ENCODE measurements around the gene TST.

The TST gene

GRCh38 chr22:37053310-37054055 is 34.2 kb upstream of the TST start:
- DNase-seq: no peak

DNA sequence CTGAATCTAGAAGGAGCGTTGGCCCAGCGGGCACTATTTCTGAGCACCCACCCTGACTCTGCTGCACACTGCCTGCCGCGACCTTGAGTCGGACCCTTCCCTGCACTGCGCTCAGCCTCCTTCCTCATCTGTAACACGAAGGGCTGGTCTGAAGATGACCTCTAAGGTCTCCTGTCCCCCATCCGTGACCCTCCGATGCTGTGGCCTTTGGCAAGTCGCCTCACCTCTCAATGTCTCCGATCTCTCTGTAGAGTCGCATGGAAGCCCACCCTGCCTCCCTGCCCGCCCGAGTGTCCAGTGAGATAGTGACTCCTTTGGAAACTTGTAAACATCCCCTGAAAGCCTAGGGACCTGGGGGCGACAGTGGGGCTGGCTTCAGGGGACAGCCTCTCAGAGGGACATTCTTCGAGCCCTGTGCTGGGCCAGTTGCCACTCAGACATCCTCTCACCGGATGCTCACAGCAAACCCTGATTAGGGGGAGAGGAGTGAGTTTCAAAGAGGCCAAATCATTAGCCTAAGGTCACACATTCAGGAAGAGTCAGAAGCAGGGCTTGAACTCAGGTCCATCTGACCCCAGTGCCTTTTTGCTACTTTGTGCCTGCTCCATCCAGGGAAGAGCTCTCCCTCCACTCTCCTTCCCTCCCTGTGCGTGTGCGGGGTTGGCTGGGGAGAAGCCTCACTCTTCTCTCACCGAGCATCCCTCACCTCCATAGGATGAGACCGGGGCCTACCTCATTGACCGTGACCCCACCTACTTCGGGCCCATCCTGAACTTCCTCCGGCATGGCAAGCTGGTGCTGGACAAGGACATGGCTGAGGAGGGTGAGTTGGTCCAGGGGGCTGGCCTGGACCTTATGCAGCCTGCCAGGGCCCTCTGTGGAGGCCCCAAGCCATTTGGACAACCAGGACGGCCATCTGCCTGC is 33.4 kb upstream of the TST start:
- no peak for DNase-seq

DNA sequence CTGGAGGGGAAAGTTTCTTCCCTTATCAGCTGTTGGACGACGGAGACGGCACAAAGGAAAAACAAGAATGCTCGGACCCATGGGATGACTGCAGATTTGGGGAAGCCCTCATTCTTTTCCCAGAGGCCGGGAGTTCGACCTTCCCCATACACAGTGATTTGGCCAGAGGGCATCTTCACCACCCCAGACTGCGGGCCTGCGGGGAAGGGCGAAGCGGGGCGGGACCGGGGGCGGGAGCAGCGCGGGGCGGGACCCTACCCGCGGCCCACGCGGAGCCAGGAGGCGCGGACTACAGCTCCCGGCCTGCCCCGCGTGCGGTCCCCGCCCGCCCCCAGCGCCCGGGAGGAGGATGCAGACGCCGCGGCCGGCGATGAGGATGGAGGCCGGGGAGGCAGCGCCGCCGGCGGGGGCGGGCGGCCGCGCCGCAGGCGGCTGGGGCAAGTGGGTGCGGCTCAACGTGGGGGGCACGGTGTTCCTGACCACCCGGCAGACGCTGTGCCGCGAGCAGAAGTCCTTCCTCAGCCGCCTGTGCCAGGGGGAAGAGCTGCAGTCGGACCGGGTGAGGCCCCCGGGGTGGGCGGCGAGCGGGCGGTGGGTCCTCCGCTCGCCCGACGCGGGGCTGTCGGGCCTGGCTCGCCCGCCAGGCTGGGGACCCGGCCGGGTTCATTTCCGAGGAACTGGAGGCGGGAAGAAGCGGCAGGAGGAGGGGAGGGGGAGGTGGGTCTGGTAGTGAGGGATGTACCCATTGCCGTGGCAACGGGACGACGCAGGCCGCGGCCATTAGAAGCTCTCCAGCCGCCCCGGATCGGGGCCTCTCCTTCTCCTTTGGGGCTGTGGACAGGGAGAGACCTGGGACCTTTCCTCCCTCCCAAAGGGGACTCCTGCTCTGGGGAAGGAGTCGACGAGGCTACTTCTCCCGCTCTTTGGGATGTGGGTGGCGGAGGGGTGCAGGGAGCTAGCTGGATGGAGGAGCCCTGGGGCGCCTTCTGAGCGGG is 32.4 kb upstream of the TST start, which contains the start of gene KCTD17:
TSS of gene KCTD17 (plus strand) at position 352 of the 995 bp plus-strand sequence. CDS start at position 371, 19 bp downstream.
- peak; percentile 81 for DNase-seq

DNA sequence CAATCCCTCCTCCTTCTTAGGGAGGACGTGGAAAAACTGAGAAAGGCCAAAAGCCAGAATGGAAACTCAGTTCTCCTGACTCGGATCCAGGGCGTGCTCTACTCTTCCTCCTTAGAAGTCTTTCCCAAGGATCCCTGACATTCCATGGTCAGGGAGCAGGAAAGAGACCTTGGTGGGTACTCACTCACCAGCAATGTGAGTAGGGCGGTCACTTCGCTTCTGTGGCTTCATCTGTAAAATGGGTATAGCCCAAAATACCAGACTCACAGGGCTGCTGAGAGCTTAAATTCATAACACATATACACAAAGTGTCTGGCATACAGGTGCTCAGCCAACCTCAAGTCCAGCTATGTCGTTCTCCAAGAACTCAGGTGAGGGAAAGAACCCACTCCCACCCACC is 31.7 kb upstream of the TST start:
- no peak for DNase-seq

GRCh38 chr22:37049224-37049623 is 30.0 kb upstream of the TST start:
- DNase-seq: no peak

DNA sequence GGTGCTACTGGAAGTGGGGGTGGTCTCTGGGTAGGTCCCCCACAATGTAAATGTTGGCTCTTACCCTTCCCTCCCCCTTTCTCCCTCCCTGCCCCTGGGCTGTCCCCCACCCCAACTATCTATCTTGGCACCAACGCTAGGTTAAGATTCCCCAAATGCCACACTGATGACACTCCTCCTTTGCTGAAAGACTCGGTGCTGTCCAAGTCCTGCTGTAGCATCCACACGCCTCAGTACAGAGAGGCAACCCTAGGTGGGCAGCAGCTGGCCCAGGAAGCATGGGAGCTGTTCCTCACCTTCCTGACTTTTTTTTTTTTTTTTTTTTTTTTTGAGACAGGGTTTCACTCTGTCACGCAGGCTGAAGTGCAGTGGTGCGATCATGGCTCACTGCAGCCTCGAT is 28.9 kb upstream of the TST start:
- no peak for DNase-seq

DNA sequence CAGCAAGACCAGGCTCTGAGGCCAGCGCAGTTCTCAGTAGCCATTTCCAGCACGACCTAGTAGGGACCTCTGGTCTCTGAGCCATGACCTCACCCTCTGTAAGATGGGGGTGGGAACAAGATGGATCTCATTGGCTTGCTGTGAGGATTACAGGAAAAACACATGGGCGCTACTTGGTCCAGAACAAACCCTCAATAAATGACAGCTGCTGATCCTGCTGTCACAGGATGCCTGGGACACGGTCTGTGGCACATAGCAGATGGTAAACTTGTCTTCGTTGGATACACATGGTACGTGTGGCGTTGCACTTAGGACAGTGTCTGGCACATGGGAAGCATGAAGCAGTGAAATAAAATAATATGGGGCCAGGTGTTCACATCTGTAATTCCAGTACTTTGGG is 27.8 kb upstream of the TST start:
- no peak for DNase-seq

DNA sequence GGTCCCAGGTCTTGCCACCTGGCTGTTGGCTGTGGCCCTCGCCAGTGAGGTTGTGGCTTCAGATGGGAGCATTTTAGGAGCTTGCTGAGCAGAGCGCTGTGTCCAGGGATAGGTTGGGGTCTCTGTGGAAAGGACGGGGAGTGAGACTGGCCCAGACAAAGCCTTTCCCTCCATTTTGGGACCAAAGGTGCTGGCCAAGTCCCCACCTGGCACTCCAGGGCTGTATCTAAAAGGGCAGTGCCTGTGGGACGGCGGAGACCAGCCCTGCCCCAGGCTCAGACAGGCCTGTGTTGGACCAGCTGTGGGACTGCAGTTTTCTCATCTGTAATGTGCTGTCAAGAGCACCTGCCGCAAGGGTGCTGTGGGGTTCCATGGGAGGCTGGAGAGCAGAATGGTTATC is 27.3 kb upstream of the TST start:
- no peak for DNase-seq

DNA sequence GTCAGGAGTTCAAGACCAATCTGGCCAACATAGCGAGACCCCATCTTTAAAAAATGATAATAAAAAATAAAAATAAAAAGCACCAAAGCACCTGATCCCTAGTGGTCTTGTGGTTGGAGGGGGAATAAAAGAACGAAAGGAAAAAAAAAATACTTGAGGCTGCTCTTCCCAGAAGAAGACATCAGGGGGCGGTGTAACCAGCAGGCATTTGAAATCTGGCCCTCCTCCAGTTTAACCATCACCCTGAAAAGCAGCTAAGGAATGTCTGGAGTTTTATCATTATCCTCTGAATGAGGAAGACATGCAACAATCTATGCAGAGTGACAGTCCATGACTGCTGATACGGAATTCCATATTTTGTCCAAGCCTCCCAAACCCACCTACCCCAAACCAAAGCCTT is 26.7 kb upstream of the TST start:
- no peak for DNase-seq

- no peak for DNase-seq
Measured at GRCh38 chr22:37044634-37045625, 25.7 kb upstream of the TST start.

GRCh38 chr22:37043828-37044538 is 24.7 kb upstream of the TST start:
- peak; percentile 35 for DNase-seq

GRCh38 chr22:37043209-37043827 is 24.1 kb upstream of the TST start:
- DNase-seq: no peak

GRCh38 chr22:37039466-37039865 is 20.2 kb upstream of the TST start:
- no peak for DNase-seq

DNA sequence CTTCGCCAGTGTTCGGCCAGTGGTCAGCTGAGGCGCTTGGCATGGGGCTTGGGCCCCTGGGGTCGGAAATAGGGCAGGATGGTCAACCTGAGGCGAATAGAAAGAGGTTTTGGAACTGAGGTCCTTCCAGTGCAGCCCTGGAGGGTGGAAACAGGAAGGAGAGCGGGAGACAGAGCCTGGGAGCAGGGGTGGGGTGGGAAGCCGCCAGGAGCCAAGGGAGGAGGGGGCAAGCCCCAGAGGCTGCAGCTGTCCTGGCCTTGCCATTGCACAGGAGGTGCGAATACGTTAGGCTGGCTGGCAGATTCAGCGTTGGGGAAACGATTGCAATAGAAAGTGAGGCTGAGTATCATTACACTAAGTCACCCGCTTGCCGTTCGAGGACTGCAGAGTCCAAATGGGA is 18.4 kb upstream of the TST start:
- DNase-seq: no peak

- no peak for DNase-seq
Measured at GRCh38 chr22:37036655-37037377, 17.6 kb upstream of the TST start.

DNA sequence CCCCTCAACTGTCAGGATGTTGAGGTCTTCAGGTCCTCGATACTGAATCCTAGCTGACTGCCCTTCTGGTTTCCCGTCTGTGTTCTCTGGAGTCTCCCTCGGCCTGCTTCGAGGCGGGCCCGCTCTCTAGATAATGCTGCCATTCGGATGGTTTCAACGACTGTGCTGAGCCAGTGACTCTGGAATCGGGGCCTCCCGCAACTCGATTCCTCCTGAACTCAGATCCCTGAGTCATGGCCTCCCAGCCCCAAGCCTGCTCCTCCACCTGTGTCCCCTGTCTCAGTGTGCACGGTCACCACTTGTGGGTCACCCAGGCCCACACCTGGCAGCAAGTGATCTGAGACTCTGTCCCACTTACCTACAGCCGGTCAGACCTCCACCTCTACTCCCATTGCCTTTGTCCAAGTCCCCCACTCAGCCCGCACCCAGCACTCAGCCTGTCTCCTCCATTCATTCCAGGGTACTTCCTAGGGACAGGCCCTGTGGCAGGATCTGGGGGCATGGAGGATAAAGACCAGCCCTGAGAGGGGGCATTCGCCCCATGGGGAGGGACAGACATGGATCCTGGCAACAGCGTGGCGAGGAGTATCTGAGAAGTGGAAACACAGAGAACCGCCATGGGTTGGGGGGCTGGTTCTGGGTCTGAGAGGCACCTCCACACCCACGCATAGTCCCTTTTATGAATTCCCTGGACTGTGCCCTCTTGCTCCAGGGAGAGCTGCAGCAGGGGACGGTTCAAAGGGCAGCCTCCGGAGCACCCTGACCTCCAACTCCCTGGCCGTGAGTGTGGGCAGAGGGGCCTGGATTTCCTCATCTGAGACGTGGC is 14.6 kb upstream of the TST start:
- DNase-seq: no peak

DNA sequence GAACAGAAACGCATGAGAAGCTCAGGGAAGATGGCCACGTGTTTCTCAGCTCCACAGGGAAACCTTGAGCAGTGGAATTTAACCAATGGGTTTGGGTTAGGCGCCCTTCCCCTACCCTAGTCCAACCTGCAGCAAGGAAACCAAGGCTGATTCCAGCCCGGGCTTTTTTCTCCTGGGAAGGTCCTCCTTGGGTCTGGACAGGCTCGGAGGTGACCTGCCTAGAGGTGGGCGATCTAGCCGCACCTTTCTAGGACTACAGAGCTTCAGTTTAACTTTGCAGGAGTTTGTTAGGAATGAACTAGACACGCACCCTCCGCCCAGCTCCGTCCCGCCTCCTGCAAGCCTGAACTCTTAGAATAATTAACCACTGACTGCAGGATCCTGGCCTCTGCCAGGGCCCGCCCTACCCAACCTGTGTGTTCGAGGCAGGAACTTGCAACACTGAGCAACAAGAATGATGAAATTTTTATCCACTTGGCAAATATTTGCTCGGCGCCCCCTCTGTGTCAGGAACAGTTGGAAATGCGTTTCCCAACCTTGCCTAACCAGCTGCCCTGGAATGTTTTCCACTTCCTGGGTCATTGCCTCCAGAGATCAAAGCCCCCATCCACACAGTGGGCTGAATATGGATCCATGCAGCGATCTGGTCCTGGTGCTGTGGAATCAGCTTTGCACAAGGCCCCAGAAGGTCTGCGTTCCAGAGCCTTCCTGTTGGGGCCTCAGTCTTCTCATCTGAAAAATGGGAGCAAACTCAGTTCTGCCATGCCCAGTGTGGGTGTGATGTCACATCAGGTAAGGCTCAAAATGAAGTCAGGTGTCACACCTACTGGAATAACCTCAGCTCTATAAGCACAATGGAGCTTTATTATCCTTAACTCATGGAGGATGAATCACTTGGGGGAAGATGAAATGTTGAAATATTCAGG is 13.6 kb upstream of the TST start:
- peak; percentile 35 for DNase-seq

GRCh38 chr22:37032134-37032534 is 12.9 kb upstream of the TST start:
- DNase-seq: no peak

All from NCI-H69 (cell line).